GM21825 (cell line): Measurements from ENCODE around the gene LGALS4.
"Not testable (repeated sequence)": the region's sequence is repeated elsewhere in the genome, so short reads cannot be mapped to it uniquely, and the experiment has no call there.

Experiments used
- ATAC-seq: cut with Tn5 transposase; IDR thresholded peaks from one replicate; pipeline ENCODE4 v1.9.1; 2021; ENCODE audit warnings: mild to moderate bottlenecking, moderate library complexity; ENCODE audit not compliant: unreplicated experiment

The LGALS4 gene

DNA sequence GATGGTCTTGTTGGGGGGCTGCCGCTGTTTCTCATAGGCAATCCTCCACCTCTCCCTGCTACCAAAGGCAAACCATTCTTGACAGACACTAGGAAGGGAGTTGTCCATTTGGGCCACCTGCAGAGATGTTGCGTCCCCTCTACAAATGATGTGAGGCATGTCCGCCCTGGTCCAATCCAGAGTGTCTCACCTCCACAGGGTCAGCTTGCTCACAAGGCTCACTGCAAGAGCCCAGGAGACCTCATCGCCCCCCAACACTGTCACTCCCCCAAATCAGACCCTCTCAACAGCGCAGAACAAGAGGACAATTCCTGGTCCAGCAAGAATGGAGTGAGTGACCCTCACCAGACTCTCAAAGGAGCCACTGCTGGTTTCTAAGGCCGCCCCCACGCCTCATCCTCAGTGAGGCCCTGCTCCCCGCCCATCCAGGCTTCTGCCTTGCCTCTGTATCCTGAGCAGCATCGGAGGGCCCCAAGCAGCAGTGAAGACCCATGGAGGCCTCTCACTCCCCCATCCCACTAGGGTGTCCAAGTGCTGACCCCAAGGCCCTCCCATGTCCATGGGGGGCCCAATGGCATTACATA is 30.5 kb upstream of the LGALS4 start:
- ATAC-seq: no peak

DNA sequence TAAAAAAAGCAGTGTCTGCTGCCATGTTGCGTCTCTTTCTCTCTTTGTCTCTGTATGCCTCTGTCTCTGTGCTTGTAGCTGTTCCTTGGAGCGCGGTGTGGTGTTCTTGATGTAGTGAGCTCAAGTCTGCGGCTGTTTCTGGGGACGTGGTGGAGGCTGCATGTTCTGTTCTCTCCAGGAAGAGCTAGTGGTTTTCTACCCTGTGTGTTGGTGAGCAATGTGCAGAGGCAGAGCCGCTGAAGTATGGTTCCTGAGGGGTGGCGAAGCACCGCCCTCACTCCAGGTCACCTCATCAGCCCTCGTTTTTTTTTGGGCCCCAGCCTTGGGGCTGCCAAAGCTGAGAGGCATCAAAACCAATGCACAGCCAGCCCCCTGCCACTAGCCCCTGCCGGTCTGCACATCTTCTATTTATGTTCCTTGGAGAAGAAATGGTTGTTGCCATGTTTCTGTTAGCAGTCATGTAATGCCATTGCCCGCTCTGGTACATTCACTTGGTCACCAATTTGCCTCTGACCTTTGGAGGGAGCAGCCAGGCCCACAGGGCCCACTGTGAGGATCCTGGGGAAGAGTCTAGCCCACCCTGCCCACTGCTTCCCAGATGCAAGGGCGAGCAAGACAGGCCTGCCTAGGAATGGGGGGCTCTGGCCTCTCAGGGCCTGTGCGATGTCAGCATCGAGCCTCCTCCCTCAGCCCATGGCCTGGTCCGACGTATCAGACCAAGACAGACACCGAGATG is 29.9 kb upstream of the LGALS4 start:
- ATAC-seq: no peak

DNA sequence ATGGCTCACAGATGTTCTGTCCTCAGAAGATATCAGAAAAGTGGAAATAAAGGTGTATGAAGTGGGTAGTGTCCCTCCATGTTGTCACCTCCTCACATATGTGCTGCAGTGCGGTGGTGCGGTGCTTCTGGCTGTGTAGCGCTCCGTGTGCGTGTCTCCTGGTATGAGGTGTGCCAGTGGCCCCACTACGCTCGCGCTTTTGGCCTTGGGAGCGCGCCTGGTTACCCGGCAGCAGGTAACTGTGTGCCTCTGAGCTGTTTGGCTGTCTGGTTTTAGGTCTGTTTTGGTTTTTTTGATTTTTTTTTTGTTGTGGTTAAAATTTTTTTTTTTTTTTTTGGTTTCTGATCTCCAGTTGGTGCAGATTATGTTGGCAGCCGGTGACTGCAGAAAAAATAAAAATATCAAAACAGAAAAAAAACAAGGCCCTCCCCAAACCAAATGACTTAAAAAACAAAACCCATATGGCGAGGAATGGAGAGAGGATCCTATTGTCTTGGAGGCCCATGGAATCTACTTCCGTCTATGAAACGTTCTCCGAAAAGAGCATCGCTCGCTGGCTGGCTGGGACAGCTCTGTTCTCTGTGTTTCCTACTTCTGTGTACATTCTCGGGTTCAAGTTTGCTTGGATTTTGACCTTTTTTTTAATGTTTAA is 29.2 kb upstream of the LGALS4 start:
- ATAC-seq: no peak

DNA sequence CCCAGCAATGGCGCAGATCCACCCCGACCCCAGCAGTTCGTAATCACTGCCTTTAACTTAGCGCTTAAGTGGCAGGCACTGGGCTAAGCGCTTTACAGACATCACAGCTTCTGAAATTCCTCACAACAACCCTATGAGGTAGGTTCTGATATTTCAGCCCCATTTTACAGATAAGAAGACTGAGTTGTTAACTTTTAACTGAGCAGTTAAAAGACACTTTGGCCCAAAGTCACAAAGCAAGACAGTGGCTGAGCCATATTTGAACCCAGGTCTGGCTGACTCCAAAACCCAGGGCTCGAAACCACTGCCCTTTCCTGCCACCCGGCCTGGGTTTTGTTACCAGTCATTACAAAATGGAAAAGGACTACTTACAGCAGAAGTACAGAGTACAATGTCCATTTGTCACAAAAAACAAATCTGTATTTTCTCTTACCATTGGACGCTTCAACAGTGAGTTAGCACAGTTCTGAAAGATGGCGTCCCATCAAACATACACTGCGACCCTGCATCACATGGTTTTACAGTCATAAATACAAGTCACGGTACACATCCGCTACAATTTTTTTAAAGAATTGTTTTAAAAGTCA is 28.5 kb upstream of the LGALS4 start:
- no peak for ATAC-seq

DNA sequence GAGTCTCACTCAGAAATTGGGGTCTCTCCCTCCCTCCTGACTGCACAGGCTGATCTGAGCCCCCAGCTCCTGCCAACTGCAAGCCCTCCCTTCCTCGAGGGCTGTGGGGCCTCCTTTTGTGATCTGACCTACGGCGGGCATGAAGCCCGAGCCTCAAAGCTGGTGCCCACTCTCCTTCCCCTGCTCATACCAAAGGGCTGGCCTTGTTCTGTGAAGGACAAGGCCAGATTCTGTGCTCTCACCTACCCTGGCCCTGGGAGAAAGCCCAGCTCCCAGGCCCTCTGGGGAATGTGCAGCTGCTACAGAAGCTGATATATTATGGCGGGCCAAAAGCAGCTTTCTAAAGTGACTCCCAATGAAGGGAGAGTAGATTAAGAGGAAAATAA is 27.8 kb upstream of the LGALS4 start:
- ATAC-seq: no peak

DNA sequence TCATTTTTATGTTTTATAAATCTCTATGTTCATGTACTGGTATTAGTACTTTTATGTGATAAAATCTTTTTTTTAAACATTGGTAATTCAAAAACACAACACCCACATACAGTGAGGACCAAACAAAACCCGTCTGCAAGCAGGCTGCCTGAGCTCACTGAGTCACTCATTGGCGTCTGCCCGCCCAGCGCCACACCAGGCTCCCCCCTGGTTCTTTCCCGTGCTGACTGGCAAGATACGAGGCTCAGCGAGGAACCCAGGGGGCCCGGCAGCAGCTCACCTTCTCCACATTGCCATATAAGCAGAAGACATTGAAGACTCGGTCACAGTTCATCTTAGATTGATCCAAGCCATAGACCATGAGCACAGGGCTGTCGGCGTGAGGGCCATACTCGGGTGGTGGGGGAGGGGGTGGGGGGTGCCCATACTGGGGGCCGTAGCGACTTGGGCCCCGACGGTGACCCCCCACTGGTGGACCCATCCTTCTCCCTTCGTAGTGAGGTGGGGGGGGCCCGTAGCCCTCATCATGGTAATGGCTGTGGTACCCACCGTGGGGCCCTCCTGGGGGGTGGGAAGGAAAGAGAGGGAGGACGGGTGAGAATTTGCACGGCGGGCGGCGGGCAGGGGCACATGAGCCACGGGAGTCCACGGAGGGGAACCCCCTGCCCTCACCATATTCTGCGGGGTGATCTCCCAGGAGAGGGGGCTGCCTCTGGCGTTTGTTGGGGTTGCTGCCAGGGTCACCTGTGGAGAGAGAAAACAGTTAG is 27.3 kb upstream of the LGALS4 start:
- no peak for ATAC-seq

DNA sequence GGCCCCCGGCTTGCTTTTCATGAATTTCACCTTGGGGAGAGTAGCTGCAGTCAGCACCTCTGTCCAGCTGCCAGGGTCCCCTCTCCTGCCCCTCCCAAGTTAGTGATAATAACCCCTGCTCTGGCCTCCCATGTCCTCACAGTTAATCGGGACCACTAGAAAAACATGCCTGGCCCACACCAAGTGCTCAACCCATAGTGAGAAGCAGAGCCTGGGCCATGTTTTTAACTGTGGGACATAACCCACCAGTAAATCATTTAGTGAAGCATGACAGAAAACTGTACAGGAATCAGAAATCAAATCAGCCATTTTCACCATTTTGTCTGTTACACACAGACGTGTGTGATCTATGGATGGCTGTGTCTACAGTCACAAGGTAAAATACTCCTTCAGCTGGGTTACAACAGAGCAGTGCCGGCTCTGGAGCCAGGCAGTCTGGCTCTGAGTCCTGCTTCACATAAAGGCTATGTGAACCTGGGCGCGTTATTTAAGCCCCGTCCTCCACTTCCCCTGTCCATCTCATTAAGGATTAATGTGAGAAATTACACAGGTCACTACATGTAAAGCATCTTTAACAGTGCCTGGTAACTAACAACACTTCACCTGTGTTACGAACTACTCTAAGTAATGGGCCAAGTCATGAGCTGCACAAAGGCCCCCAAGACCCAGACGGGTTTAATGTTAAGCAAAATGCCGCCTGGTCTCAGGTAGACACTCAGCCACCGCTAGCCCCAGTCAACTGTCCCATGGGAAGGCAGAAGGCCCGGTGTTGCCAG is 26.4 kb upstream of the LGALS4 start:
- ATAC-seq: no peak

DNA sequence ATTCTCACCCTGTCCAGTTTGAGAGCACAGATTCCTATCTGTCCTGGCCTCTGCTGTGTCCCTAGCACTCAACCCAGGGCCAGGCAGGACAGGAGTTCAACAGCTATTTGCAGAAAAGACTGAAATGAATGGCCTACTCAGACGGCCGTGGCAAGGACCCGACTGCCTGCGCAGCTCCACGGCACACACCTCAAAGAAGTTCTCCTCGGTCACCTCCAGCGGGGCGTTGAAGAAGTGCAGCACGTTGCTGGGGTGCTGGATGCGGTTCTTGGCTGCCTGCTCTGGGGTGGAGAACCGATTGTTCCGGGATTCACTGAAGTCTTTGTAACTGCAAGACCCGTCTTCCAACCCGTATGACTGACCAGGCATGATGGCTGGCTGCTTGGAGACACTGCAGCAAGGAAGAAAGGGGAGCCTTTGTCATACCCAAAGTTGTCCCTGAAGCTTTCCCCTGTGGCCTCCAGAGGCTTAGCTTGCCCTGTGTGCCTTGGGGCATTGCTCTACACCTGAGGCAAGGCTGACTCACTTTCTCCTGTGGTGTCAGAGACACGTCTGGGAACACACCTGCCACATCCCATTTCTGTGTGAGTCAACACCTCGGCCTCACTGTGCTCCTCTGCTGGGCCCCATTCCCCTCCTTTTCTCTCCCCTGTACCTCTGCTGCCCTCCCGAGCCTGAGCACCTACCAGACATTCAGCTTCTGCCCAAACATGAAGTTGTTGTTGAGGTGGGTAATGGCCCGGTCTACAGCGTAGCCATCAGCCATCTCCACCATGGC is 25.7 kb upstream of the LGALS4 start:
- ATAC-seq: no peak

DNA sequence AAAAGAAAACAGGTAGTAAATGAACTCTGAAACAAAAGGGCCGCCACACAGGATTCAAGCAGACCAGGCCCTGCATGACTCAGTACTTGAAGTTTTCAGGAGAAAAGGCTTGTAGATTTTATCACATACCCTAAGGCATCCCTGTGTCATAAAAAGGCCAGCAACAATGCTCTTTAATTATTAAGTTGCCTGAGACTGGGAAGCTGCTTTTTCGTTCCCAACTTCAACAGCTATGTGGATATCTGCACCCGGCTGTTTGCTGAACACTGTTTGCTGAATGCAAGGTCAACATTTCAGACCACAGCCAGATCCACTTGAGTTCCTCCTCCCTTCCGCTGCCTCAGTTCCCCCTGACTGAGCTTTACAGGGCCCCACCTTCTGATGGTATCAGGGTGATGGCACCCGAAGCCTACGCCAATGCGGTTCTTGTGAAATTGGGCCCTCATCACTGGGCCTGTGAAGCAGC is 24.9 kb upstream of the LGALS4 start:
- no peak for ATAC-seq

DNA sequence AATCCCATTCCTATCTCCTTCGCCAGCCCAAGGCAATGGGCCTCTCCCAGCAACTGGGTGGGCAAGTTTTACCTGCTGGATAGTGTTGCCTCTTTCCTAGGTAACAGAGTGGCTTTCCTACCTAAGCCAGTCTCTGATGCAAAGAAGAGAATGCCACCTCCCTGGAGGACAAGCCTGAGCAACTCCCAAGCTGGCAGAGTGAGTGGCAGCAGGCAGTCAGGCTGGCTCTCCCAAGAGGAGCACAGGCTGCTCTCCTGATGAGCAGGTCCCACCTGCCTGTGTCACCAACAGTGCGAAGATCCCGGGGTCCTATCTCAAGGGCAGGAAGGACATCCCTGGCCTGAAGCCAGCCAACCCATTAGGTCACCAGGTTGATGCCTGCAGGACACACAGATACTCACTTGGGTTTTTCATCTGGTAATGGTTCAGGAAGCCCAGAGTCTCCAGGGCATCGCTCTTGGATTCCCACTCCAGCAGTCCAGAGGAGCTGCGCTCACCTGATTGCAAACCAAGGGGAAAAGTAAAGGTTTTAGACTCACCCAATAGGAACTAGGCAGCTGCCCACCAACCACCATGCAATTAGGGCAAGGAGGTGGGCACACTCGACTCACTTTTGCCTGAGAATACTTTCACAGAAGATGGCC is 24.4 kb upstream of the LGALS4 start:
- ATAC-seq: no peak

DNA sequence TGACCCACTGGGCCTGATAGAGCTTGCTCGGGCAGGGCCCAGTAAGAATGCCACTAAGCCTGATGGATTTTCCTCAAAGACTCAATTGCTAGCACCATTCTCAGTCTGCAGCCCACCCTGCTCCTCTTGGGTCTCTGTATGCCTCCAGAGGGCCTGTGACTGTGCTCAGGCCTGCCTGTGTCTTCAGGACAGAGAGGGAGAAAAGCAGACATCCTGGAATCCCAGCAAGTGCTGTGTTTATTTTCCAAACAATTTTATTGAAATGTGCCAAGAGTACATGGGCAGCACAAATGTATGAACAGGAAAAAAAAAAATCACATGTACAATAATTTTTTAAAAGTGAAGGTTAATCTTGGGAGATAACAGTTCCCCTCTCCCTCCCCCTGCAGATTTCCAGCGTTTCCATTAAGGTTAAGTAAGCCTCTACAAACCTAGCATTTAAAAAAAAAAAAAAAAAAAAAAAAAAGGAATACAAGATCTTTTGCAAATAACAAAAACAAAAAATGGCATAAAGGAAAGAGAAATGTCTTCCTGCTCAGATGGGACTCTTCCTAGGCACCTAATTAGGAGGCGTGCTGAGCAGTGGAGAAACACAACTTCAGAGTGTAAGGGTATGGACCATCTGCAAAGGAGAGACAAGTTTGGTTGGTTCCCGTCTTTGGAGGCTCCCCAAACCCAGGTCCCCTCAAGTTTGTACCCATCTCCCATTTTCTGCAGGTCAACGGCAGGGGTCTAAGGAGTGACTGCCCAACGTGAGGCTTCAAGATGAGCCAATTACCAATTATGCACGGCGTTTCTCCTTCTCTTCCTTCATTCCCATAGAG is 23.6 kb upstream of the LGALS4 start:
- ATAC-seq: no peak

DNA sequence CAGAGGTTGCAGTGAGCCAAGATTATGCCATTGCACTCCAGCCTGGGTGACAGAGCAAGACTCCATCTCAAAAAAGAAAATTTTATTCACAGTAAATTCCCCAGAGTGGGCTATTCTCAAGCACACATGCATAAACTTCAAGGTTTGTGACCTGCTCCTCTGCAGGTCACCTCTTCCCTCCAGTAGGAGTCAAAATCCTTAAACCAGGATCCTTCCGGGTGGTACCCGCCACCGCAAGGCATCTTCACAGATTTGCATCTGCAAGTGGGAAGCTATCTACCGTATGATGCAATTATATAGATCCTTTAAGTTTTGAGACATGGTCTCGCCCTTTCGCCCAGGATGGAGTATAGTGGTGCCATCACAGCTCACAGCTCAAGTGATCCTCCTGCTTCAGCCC is 21.8 kb upstream of the LGALS4 start:
- no peak for ATAC-seq

DNA sequence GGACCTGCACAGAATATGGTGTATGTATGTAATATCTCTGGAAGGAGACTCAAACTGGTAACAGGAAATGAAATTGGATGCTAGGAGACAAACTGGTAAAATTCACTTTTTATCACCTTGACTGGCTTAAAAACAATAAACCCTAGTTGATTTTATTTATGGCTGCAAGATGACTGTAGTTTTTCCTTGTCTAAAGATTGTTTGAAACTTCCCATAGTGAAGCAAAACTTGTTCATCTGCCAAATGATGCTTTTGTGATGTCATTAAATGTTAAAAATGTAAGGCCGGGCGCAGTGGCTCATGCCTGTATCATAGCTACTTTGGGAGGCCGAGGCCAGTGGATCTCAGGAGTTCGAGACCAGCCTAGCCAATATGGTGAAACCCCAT is 21.4 kb upstream of the LGALS4 start:
- no peak for ATAC-seq

DNA sequence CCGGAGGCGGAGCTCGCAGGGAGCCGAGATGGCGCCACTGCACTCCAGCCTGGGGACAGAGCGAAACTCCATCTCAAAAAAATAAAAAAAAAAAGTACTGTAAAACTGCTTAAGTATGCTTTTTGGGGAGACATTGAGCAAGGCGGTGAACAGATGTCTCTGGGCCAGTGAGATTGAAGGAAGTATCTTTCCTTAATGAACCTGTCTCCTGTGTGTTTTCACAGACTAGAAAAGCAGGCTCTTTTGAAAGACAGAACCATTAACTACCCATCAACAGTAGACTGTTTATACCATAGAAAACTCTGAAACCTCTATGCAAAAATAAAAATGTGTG is 20.3 kb upstream of the LGALS4 start:
- no peak for ATAC-seq

DNA sequence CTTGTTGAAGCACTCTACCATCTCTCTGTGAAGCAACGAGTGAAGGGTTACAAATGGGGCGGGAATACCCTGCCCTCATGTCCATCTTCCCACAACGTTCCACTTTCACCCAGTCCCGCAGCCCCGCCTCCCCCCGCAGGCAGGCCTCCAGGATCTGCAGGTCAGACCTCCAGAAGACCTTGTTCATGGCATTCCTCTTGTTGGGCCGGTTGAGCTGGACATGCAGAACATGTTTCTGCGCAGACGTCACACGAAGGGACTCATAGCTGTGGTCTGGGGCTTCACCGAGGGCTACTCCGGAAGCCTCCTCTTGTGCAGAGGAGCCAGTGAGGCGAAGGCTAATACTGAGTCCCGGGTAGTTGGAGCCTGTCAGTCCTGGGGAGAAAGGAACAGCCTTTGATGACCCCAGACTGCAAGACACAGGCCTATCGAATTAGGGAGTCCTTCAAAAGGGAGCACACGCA is 18.4 kb upstream of the LGALS4 start:
- peak; percentile 33 for ATAC-seq

DNA sequence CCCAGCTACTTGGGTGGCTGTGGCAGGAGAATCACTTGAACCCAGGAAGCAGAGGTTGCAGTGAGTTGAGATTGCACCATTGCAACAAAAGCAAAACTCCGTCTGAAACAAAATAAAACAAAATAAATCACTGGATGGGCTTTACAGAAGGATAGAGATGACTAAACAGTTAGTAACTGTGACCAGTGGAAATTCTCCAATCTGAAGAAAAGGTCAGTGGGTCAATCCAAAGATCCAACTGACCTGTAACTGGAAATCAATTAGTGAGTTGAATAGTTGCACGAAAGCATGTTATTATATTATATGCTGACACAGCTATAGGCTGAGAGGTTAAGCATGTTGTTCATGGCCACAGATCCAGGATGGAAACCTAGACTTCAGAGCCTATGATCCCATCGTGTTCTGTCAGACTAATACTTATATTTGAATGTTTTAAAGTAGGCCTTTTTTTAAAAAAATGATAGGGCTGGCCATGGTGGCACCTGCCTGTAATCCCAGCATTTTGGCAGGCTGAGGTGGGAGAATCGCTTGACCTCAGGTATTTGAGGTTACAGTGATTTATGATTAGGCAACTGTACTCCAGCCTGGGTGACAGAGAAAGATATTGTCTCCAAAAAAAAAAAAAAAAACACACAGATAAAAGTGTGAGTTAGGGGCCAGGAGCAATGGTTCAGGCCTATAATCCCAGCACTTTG is 17.4 kb upstream of the LGALS4 start:
- no peak for ATAC-seq

DNA sequence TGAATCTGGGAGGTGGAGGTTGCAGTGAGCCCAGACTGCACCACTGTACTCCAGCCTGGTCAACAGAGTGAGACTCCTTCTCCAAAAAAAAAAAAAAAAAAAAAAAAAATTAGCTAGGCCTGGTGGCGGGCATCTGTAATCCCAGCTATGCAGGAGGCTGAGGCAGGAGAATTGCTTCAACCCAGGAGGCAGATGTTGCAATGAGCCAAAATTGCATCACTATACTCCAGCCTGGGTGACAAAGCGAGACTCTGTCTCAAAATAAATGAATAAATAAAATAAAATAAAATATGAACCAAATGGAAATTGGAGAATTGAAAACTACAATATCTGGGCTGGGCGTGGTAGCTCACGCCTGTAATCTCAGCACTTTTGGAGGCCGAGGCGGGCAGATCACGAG is 16.5 kb upstream of the LGALS4 start:
- ATAC-seq: not testable (repeated sequence)
